Measurements from ENCODE around the gene WWOX.

The WWOX gene

DNA sequence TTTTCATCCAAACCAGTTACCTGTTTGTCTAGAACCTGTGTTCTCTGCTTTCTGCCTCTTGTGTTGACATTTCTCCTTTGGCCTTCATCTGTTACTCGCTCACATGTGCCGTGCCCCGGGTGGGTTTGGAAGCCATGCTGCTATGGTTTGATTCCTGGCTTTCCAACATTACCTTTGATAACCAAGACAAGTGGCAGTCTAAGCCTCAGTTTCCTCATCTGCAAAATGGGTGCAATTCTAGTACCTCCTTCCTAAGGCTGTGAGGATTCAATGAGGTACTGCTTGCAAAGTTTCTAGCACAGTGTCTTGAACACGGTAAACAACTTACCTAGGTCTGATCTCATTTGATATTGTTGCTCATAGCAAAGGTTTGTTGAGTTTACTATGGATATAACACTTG, 665.0 kb downstream of the WWOX start:
- Histone ChIP-seq H4K91ac (ENCODE audit: low read depth, low read length) (no peak overlapping the region), H3K9ac (ENCODE audit: low read length) (no peak overlapping the region), H3K18ac (ENCODE audit: low read length) (no peak overlapping the region), H3K4me1 (ENCODE audit: control insufficient read depth in 1 of 2, insufficient read depth in 2 of 2, low read length in 2 of 2) (peaks cover 0 to 3% of the 10 kb centered on the region in 2 experiments), H3K4me2 (ENCODE audit: low read length) (no peak overlapping the region), H2AK5ac (ENCODE audit: low read length) (no peak overlapping the region), H3K14ac (ENCODE audit: low read length) (no peak overlapping the region), H3K9me3 (ENCODE audit: insufficient read depth, low read depth, low read length) (no peaks in the 10 kb centered on the region), H3K4me3 (ENCODE audit: low read depth, low read length) (no peak overlapping the region), H2BK12ac (ENCODE audit: low read length) (no peak overlapping the region), H3K27me3 (ENCODE audit: insufficient read depth, low read length) (no peaks in the 10 kb centered on the region), H3K36me3 (ENCODE audit: control insufficient read depth in 1 of 2, insufficient read depth in 2 of 2, low read length in 2 of 2) (no peaks in the 10 kb centered on the region), H3K4ac (ENCODE audit: low read depth, low read length) (no peak overlapping the region), H2AFZ (ENCODE audit: insufficient read depth, low read length, poor library complexity) (no peak overlapping the region), H4K8ac (ENCODE audit: low read depth, low read length) (no peak overlapping the region), H3K23ac (ENCODE audit: low read length) (no peak overlapping the region), H3K79me1 (ENCODE audit: low read length) (peaks cover 2% of the 10 kb centered on the region), H2BK120ac (ENCODE audit: insufficient read depth, low read length, poor library complexity) (no peak overlapping the region), H3K27ac (ENCODE audit: low read depth, low read length) (no peak overlapping the region), H4K12ac (ENCODE audit: low read depth, low read length) (no peak overlapping the region), H2BK5ac (ENCODE audit: low read depth, low read length, poor library complexity) (no peak overlapping the region), H3K79me2 (ENCODE audit: control insufficient read depth, insufficient read depth, low read length, poor library complexity) (no peaks in the 10 kb centered on the region)
- DNase-seq = no peak
- no CpG with 5 or more reads among the region's 4 CpGs for WGBS (ENCODE audit: extremely low coverage, insufficient coverage, insufficient read length)

DNA sequence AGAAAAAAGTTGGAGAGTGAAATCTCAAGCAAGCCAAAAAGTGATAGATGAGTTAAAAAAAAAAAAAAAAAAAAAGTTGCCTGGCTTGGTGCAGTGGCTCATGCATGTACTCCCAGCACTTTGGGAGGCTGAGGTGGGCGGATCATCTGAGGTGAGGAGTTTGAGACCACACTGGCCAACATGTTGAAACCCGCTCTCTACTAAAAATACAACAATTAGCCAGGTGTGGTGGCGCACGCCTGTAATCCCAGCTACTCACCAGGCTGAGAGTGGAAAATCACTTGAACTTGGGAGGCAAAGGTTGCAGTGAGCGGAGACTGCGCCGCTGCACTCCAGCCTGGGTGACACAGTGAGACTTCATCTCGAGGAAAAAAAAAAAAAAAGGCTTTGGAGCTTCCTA, 668.8 kb downstream of the WWOX start:
- H3K79me2 ChIP-seq (ENCODE audit: control insufficient read depth, insufficient read depth, low read length, poor library complexity) = no peaks in the 10 kb centered on the region
- H2AFZ ChIP-seq (ENCODE audit: insufficient read depth, low read length, poor library complexity) = no peak overlapping the region
- peaks cover 5% of the 10 kb centered on the region for H3K79me1 ChIP-seq (ENCODE audit: low read length)
- H4K8ac ChIP-seq (ENCODE audit: low read depth, low read length) = no peak overlapping the region
- H3K4me3 ChIP-seq (ENCODE audit: low read depth, low read length) = no peak overlapping the region
- H3K9ac ChIP-seq (ENCODE audit: low read length) = no peak overlapping the region
- H3K27me3 ChIP-seq (ENCODE audit: insufficient read depth, low read length) = no peaks in the 10 kb centered on the region
- H2BK120ac ChIP-seq (ENCODE audit: insufficient read depth, low read length, poor library complexity) = no peak overlapping the region
- no peak overlapping the region for H3K14ac ChIP-seq (ENCODE audit: low read length)
- no peaks in the 10 kb centered on the region for H3K36me3 ChIP-seq (ENCODE audit: control insufficient read depth in 1 of 2, insufficient read depth in 2 of 2, low read length in 2 of 2)
- no CpG with 5 or more reads among the region's 8 CpGs for WGBS (ENCODE audit: extremely low coverage, insufficient coverage, insufficient read length)
- H3K4ac ChIP-seq (ENCODE audit: low read depth, low read length) = no peak overlapping the region
- H4K12ac ChIP-seq (ENCODE audit: low read depth, low read length) = no peak overlapping the region
- H2AK5ac ChIP-seq (ENCODE audit: low read length) = no peak overlapping the region
- peaks cover 0 to 1% of the 10 kb centered on the region in 2 experiments for H3K4me1 ChIP-seq (ENCODE audit: control insufficient read depth in 1 of 2, insufficient read depth in 2 of 2, low read length in 2 of 2)
- peaks cover 1% of the 10 kb centered on the region for H3K9me3 ChIP-seq (ENCODE audit: insufficient read depth, low read depth, low read length)
- no peak overlapping the region for H2BK5ac ChIP-seq (ENCODE audit: low read depth, low read length, poor library complexity)
- no peak overlapping the region for H3K18ac ChIP-seq (ENCODE audit: low read length)
- no peak overlapping the region for H3K27ac ChIP-seq (ENCODE audit: low read depth, low read length)
- H2BK12ac ChIP-seq (ENCODE audit: low read length) = no peak overlapping the region
- H3K23ac ChIP-seq (ENCODE audit: low read length) = no peak overlapping the region
- no peak overlapping the region for H4K91ac ChIP-seq (ENCODE audit: low read depth, low read length)
- H3K4me2 ChIP-seq (ENCODE audit: low read length) = no peak overlapping the region
- no peak for DNase-seq

GRCh38 chr16:78768718-78769117, 669.3 kb downstream of the WWOX start:
- Histone ChIP-seq H3K23ac (ENCODE audit: low read length) (no peak overlapping the region), H2BK12ac (ENCODE audit: low read length) (no peak overlapping the region), H2BK120ac (ENCODE audit: insufficient read depth, low read length, poor library complexity) (no peak overlapping the region), H3K4me1 (ENCODE audit: control insufficient read depth in 1 of 2, insufficient read depth in 2 of 2, low read length in 2 of 2) (peaks cover 0 to 1% of the 10 kb centered on the region in 2 experiments), H3K14ac (ENCODE audit: low read length) (no peak overlapping the region), H3K9ac (ENCODE audit: low read length) (no peak overlapping the region), H4K8ac (ENCODE audit: low read depth, low read length) (no peak overlapping the region), H3K79me1 (ENCODE audit: low read length) (peaks cover 5% of the 10 kb centered on the region), H3K4me2 (ENCODE audit: low read length) (no peak overlapping the region), H4K91ac (ENCODE audit: low read depth, low read length) (no peak overlapping the region), H3K79me2 (ENCODE audit: control insufficient read depth, insufficient read depth, low read length, poor library complexity) (no peaks in the 10 kb centered on the region), H3K27me3 (ENCODE audit: insufficient read depth, low read length) (no peaks in the 10 kb centered on the region), H3K18ac (ENCODE audit: low read length) (no peak overlapping the region), H2AFZ (ENCODE audit: insufficient read depth, low read length, poor library complexity) (no peak overlapping the region), H3K9me3 (ENCODE audit: insufficient read depth, low read depth, low read length) (peaks cover 1% of the 10 kb centered on the region), H3K4me3 (ENCODE audit: low read depth, low read length) (no peak overlapping the region), H3K4ac (ENCODE audit: low read depth, low read length) (no peak overlapping the region), H3K36me3 (ENCODE audit: control insufficient read depth in 1 of 2, insufficient read depth in 2 of 2, low read length in 2 of 2) (no peaks in the 10 kb centered on the region), H4K12ac (ENCODE audit: low read depth, low read length) (no peak overlapping the region), H3K27ac (ENCODE audit: low read depth, low read length) (no peak overlapping the region), H2AK5ac (ENCODE audit: low read length) (no peak overlapping the region), H2BK5ac (ENCODE audit: low read depth, low read length, poor library complexity) (no peak overlapping the region)
- DNase-seq = no peak
- no CpG with 5 or more reads among the region's 9 CpGs for WGBS (ENCODE audit: extremely low coverage, insufficient coverage, insufficient read length)

- H3K4me3 ChIP-seq (ENCODE audit: low read depth, low read length) = no peak overlapping the region
- peaks cover 0 to 1% of the 10 kb centered on the region in 2 experiments for H3K4me1 ChIP-seq (ENCODE audit: control insufficient read depth in 1 of 2, insufficient read depth in 2 of 2, low read length in 2 of 2)
- no peak overlapping the region for H2BK120ac ChIP-seq (ENCODE audit: insufficient read depth, low read length, poor library complexity)
- no CpG with 5 or more reads among the region's 23 CpGs for WGBS (ENCODE audit: extremely low coverage, insufficient coverage, insufficient read length)
- H3K9me3 ChIP-seq (ENCODE audit: insufficient read depth, low read depth, low read length) = peaks cover 1% of the 10 kb centered on the region
- H3K9ac ChIP-seq (ENCODE audit: low read length) = no peak overlapping the region
- H3K27me3 ChIP-seq (ENCODE audit: insufficient read depth, low read length) = no peaks in the 10 kb centered on the region
- H3K23ac ChIP-seq (ENCODE audit: low read length) = no peak overlapping the region
- no peak overlapping the region for H3K14ac ChIP-seq (ENCODE audit: low read length)
- H4K8ac ChIP-seq (ENCODE audit: low read depth, low read length) = peak overlapping the region; percentile 72
- H4K12ac ChIP-seq (ENCODE audit: low read depth, low read length) = peak overlapping the region; percentile 79
- H3K36me3 ChIP-seq (ENCODE audit: control insufficient read depth in 1 of 2, insufficient read depth in 2 of 2, low read length in 2 of 2) = no peaks in the 10 kb centered on the region
- H3K4ac ChIP-seq (ENCODE audit: low read depth, low read length) = peak overlapping the region; percentile 20
- H3K4me2 ChIP-seq (ENCODE audit: low read length) = no peak overlapping the region
- peak overlapping the region; percentile 86 for H3K18ac ChIP-seq (ENCODE audit: low read length)
- no peaks in the 10 kb centered on the region for H3K79me2 ChIP-seq (ENCODE audit: control insufficient read depth, insufficient read depth, low read length, poor library complexity)
- peak; percentile 57 to 81 for DNase-seq
- H3K79me1 ChIP-seq (ENCODE audit: low read length) = peaks cover 5% of the 10 kb centered on the region
- peak overlapping the region; percentile 42 for H2BK12ac ChIP-seq (ENCODE audit: low read length)
- peak overlapping the region; percentile 70 for H2AFZ ChIP-seq (ENCODE audit: insufficient read depth, low read length, poor library complexity)
- H4K91ac ChIP-seq (ENCODE audit: low read depth, low read length) = peak overlapping the region; percentile 77
- no peak overlapping the region for H2BK5ac ChIP-seq (ENCODE audit: low read depth, low read length, poor library complexity)
- H3K27ac ChIP-seq (ENCODE audit: low read depth, low read length) = no peak overlapping the region
- H2AK5ac ChIP-seq (ENCODE audit: low read length) = peak overlapping the region; percentile 86
Observed at GRCh38 chr16:78770353-78771091, 671.1 kb downstream of the WWOX start.
